Measurements from ENCODE around the gene GON7. TPM values are rescaled to one million over a fixed set of nuclear protein-coding genes. Genes with fewer than 3 reads are reported as not detected.

The GON7 gene
- total RNA-seq, 4 donors from 2014 or later = 8.3 to 17.9 (median 11.1) TPM

- H3K27ac ChIP-seq = peak overlapping the region; percentile 49 to 77 (median 74)
- no peak for TF ChIP-seq POLR2A (IDR thresholded peaks at IDR 0.05)
- no peak for TF ChIP-seq CTCF (IDR thresholded peaks at IDR 0.05 in 4 of 5, conservative IDR thresholded peaks at IDR 0.05 in 1 of 5)
- no peak overlapping the region for H3K4me3 ChIP-seq
- no peak for DNase-seq
- peaks cover 17% of the 10 kb centered on the region in 2 donors for H3K4me1 ChIP-seq
- peak; percentile 77 to 85 for ATAC-seq
- no peaks in the 10 kb centered on the region for H3K27me3 ChIP-seq
- in situ Hi-C loops (cut with MboI; ENCODE audit: low sequenced_read_pairs in 4 of 4) (no loop called here), intact Hi-C loops (cut with DNase I; ENCODE audit: low total_unique reads) (no loop called here)
- H3K9me3 ChIP-seq = no peaks in the 10 kb centered on the region
- peaks cover 0 to 4% of the 10 kb centered on the region in 2 donors for H3K36me3 ChIP-seq
These were observed 11.4 kb downstream of the GON7 start for GRCh38 chr14:93195316-93195999.

DNA sequence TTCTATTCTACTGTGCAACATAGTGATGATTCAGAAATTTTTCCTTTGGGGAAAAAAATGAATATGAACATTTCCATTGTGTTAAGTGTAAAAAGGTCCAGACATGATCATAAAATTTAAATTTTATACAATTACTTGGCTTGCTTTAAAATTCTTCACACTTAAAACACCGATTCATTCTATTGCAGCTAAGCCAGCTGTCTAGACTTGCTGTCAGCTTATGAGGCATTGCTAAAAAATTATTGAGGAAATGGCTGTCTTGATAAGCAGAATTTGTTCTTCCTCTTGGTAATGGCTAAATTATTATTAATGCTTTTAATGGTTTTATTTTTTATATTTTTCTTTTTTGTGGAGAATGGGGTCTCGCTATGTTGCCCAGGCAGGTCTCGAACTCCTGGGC lies 19.9 kb downstream of the GON7 start:
- H3K27me3 ChIP-seq = no peaks in the 10 kb centered on the region
- DNase-seq (no peak), ATAC-seq (no peak)
- H3K9me3 ChIP-seq = no peaks in the 10 kb centered on the region
- peaks cover 21 to 28% of the 10 kb centered on the region in 2 donors for H3K4me1 ChIP-seq
- in situ Hi-C loops (cut with MboI; ENCODE audit: low sequenced_read_pairs in 4 of 4) = no loop called here
- H3K27ac ChIP-seq = peak overlapping the region; percentile 91 to 100 (median 100)
- H3K36me3 ChIP-seq = peaks cover 0 to 50% of the 10 kb centered on the region in 2 donors
- intact Hi-C loops (cut with DNase I; ENCODE audit: low total_unique reads) = loop anchor here (10.0 kb wide), 3 partner anchors 172 to 442 kb away; partner anchors contain the start of genes GOLGA5 and LGMN
- TF ChIP-seq CTCF (IDR thresholded peaks at IDR 0.05 in 4 of 5, conservative IDR thresholded peaks at IDR 0.05 in 1 of 5) = no peak
- no peak for TF ChIP-seq POLR2A (IDR thresholded peaks at IDR 0.05)
- no peak overlapping the region for H3K4me3 ChIP-seq

GRCh38 chr14:93186466-93186865 lies 20.4 kb downstream of the GON7 start:
- Histone ChIP-seq H3K36me3 (peaks cover 0 to 50% of the 10 kb centered on the region in 2 donors), H3K9me3 (no peaks in the 10 kb centered on the region), H3K4me3 (no peak overlapping the region), H3K27ac (peak overlapping the region; percentile 91 to 100 (median 100)), H3K4me1 (peaks cover 21 to 28% of the 10 kb centered on the region in 2 donors), H3K27me3 (no peaks in the 10 kb centered on the region)
- DNase-seq (no peak), ATAC-seq (no peak)
- TF ChIP-seq POLR2A (IDR thresholded peaks at IDR 0.05) (no peak), CTCF (IDR thresholded peaks at IDR 0.05 in 4 of 5, conservative IDR thresholded peaks at IDR 0.05 in 1 of 5) (no peak)
- in situ Hi-C loops (cut with MboI; ENCODE audit: low sequenced_read_pairs in 4 of 4) = no loop called here
- intact Hi-C loops (cut with DNase I; ENCODE audit: low total_unique reads) = loop anchor here (10.0 kb wide), 3 partner anchors 172 to 442 kb away; partner anchors contain the start of genes GOLGA5 and LGMN

DNA sequence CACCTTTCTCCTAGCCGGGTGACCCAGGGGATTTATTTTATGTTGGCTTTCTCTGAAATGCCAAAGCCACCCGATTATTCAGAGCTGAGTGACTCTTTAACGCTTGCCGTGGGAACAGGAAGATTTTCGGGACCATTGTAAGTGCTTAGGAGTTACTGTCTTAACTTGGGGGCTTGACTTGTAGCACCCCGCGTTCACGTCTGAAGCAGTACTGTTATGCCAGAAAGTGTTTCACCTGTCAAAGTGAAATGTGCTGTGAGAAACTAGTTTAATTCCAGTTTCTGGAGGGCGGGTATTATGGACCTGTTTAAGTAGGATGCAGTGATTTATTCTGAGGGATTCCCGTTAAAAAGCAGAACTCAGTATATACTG lies 21.5 kb downstream of the GON7 start:
- intact Hi-C loops (cut with DNase I; ENCODE audit: low total_unique reads) = loop anchor here (2.0 to 10.0 kb wide), 5 partner anchors 71 to 441 kb away; partner anchors contain the start of genes BTBD7, GOLGA5, ITPK1 and LGMN
- in situ Hi-C loops (cut with MboI; ENCODE audit: low sequenced_read_pairs in 4 of 4) = no loop called here
- H3K36me3 ChIP-seq = peaks cover 0 to 46% of the 10 kb centered on the region in 2 donors

More for the DNA sequence above, 21.5 kb downstream of the GON7 start:
- Histone ChIP-seq H3K4me1 (peaks cover 21 to 28% of the 10 kb centered on the region in 2 donors), H3K27ac (peak overlapping the region; percentile 91 to 100 (median 100)), H3K27me3 (no peaks in the 10 kb centered on the region), H3K4me3 (peak overlapping the region; percentile 72 to 91 (median 74)), H3K9me3 (no peaks in the 10 kb centered on the region)
- TF ChIP-seq CTCF (IDR thresholded peaks at IDR 0.05 in 4 of 5, conservative IDR thresholded peaks at IDR 0.05 in 1 of 5) (no peak), POLR2A (IDR thresholded peaks at IDR 0.05) (no peak)
- peak; percentile 20 to 30 for ATAC-seq
- DNase-seq = no peak
